Endometrial microvascular endothelial cells (primary cell): ENCODE measurements around the gene NTM. TPM values are rescaled to one million over a fixed set of nuclear protein-coding genes. Genes with fewer than 3 reads are reported as not detected.

Experiments
- in situ Hi-C: cut with HindIII; loops from 2 replicates; pipeline ENCODE4 v1.10.0; 2017; ENCODE audit warnings: low sequenced_read_pairs, low pct_unique_long_range_greater_than_20kb; ENCODE audit errors: inconsistent ontology term
- total RNA-seq: library from RNA; depleted of rRNA; stranded (reverse); fragments of >200 nt; gene quantifications from one replicate; pipeline ENCODE4 v1.2.3, GENCODE V29; 2015; ENCODE audit errors: inconsistent ontology term

NTM gene
- total RNA-seq, 1 donor from 2014 or later, result 4.3 TPM

- in situ Hi-C loops, result no loop called here
Measured at GRCh38 chr11:132254906-132255305, 884.5 kb downstream of the NTM start.

- in situ Hi-C loops, result no loop called here
Measured at GRCh38 chr11:132256528-132257279, 886.3 kb downstream of the NTM start.

GRCh38 chr11:132257871-132258270 lies 887.5 kb downstream of the NTM start:
- in situ Hi-C loops, result no loop called here

- in situ Hi-C loops, result no loop called here
Measured at GRCh38 chr11:132258875-132259274, 888.5 kb downstream of the NTM start.

GRCh38 chr11:132260636-132261035 lies 890.2 kb downstream of the NTM start:
- in situ Hi-C loops, result no loop called here

GRCh38 chr11:132263241-132263640 lies 892.8 kb downstream of the NTM start:
- in situ Hi-C loops, result no loop called here

GRCh38 chr11:132263875-132264274 lies 893.5 kb downstream of the NTM start:
- in situ Hi-C loops, result no loop called here

- in situ Hi-C loops, result no loop called here
Measured at GRCh38 chr11:132264616-132265015, 894.2 kb downstream of the NTM start.

GRCh38 chr11:132278801-132279574 lies 908.6 kb downstream of the NTM start:
- in situ Hi-C loops, result no loop called here

GRCh38 chr11:132284048-132284447 lies 913.6 kb downstream of the NTM start:
- in situ Hi-C loops, result no loop called here

- in situ Hi-C loops, result no loop called here
Measured at GRCh38 chr11:132284611-132285010, 914.2 kb downstream of the NTM start.

- in situ Hi-C loops, result no loop called here
Measured at GRCh38 chr11:132285631-132286030, 915.2 kb downstream of the NTM start.

GRCh38 chr11:132286106-132286505 lies 915.7 kb downstream of the NTM start:
- in situ Hi-C loops, result no loop called here

GRCh38 chr11:132288036-132288435 lies 917.6 kb downstream of the NTM start:
- in situ Hi-C loops, result no loop called here

- in situ Hi-C loops, result no loop called here
Measured at GRCh38 chr11:132289590-132290256, 919.3 kb downstream of the NTM start.

GRCh38 chr11:132293586-132293985 lies 923.2 kb downstream of the NTM start:
- in situ Hi-C loops, result no loop called here

GRCh38 chr11:132296946-132297610 lies 926.7 kb downstream of the NTM start:
- in situ Hi-C loops, result no loop called here

GRCh38 chr11:132298357-132298756 lies 927.9 kb downstream of the NTM start:
- in situ Hi-C loops, result no loop called here

- in situ Hi-C loops, result no loop called here
Measured at GRCh38 chr11:132300283-132300682, 929.9 kb downstream of the NTM start.
